HG02678 (cell line): ENCODE data around the gene CRLF1.
"Not testable (repeated sequence)": the region's sequence is repeated elsewhere in the genome, so short reads cannot be mapped to it uniquely, and the experiment has no call there.

Experiments used
- ATAC-seq: cut with Tn5 transposase; IDR thresholded peaks from one replicate; pipeline ENCODE4 v1.9.1; 2021; ENCODE audit warnings: mild to moderate bottlenecking, moderate library complexity; ENCODE audit not compliant: unreplicated experiment

The CRLF1 gene

DNA sequence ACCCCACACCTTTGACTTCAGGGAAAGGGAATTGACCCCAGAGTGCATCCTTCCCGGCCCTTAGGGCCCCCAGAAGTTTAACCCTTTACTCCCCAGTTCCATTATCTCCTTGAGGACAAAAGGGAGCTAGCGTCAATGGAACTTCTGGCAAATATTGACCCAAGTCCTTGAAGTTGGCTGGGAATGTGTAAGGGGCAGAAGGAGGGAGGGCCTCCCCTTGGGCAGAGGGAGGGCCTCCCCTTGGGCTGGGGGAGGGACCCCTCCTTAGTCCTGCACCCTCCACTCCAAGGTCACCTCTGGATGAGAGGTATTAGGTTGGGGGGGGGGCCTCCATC lies 3.1 kb upstream of the CRLF1 start:
- ATAC-seq, result no peak

GRCh38 chr19:18608805-18609716 lies 2.5 kb upstream of the CRLF1 start:
- ATAC-seq, result no peak

- ATAC-seq, result no peak
Observed at GRCh38 chr19:18608102-18608804, 1.7 kb upstream of the CRLF1 start.

DNA sequence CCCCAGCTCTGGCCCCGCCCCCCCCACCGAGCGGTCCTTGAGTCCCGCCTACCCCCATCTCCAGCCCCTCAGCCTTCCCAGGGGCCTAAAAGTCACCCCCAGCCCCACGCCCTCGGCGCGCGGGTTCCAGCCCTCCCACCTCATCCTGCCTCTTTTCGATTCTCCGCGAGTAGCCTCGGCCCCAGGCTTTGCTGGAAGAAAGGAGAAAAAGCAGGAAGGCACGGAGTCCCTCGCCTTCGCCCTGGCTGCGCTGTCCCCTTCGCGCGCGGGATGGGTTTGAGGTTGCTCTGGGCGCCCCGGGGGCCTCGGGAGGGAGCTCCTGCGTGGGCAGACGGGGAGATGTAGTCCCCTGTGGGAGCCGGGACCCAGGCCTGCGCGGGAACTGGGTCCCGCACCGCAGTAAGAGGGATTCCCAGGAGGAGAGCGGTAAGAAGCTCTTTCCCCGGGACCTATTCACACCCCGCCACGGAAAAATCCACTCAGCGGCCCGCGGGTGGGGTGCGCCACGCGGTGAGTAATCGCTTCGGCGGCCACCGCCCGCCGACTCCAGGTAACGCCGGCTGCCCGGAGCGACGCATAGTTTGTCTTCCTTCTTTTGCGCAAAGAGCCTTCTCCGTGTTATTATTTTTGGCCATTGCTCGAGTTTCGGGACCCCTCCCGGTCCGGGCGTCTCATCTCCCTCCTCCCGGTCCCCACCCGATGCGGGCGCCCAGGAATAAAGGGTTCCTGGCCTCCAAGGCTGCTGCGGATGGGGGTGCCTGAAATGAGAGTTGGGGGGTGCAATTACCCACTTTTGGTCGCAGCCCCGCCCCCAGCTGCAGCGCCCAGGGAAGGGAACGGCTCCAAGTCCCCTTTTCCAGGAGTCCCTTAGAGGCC lies 865 bp upstream of the CRLF1 start:
- no peak for ATAC-seq

DNA sequence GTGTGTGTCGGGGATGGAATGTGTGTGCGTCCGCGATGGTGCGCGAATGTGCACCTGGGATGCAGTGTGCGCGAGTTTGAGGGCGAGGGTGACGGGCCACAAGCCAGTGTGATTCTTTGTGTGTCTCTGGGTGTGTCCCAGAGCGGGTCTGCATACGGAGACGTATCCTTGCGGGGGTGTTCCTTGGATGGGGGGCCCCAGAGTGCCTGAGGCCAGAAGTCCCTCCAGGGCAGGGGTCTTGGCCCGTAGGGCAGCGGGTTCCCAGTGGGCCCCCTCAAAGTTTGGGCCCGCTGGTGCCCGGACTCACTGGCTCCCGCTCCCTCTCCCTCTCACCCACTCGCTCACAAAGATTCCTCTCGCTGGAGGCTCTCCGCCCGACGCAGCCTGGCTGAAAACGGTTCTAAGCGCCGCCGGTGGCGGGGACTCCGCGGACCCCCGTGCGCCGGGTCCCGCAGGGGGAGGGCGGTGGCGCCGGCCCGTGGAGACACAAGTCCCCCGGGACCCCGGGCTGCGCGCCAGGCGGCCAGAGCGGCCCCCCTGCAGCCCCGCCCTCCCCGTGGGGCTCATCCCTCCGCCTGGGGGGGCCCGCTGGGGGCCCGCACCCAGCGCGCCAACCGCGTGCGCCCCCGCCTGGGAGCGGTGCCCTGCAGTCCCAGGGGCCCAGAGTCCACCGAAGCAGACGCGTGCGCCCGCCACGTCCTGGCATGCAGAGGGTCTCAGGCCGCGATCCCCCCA lies 886 bp downstream of the CRLF1 start:
- no peak for ATAC-seq

GRCh38 chr19:18605196-18605545 lies 1.4 kb downstream of the CRLF1 start:
- ATAC-seq, result no peak

DNA sequence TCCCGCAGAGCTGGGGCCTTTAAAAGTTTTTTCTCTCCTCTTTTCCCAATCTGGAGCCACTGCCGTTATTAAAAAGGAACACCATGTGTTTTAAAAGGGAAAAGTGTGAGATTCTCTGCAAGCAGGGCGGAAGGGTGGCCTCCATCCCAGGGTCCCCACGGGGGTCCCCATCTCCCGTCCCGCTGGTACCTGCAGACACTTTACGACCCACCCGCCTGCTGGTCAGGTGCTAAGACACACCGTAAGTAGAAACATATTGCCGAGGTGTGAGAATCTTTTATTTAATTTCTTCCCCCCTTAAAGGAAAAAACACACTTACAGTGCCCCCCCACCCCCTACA lies 1.8 kb downstream of the CRLF1 start:
- no peak for ATAC-seq

GRCh38 chr19:18603958-18604819 lies 2.4 kb downstream of the CRLF1 start:
- no peak for ATAC-seq

DNA sequence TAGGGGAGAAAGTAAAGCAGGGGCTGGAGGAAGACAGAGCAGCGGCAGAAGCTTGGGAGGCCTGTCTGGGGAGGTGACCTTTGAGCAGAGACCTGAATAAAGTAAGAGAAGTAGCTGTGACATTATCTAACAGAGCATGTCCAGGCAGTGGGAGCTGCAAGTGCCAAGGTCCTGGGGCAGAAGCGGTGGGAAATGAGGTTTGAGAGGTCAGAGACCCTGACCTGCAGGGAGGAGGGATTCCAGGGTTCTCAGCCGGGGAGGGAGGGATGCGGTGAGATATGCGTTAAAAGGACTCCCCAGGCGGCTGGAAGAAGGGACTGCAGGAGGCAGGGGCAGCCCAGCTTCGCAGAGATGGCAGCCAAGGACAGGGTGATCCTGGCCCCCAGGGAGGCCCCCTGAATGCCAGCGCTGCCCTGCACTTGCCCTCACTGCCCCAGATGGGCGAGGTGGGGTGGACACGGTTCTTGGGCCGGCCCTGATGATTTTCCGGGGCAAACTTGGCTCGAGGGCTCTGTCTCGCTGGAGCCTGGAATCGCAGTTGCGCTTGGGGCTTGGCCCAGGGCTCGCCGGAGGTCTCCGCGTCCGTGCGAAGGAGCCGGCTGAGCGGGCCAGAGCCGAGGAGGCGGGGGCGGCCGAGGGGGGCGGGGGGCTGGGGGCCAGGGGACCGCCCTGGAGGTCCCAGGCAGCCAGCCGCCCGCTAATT lies 3.2 kb downstream of the CRLF1 start:
- ATAC-seq, result no peak

- no peak for ATAC-seq
Observed at GRCh38 chr19:18601875-18602274, 4.7 kb downstream of the CRLF1 start.

DNA sequence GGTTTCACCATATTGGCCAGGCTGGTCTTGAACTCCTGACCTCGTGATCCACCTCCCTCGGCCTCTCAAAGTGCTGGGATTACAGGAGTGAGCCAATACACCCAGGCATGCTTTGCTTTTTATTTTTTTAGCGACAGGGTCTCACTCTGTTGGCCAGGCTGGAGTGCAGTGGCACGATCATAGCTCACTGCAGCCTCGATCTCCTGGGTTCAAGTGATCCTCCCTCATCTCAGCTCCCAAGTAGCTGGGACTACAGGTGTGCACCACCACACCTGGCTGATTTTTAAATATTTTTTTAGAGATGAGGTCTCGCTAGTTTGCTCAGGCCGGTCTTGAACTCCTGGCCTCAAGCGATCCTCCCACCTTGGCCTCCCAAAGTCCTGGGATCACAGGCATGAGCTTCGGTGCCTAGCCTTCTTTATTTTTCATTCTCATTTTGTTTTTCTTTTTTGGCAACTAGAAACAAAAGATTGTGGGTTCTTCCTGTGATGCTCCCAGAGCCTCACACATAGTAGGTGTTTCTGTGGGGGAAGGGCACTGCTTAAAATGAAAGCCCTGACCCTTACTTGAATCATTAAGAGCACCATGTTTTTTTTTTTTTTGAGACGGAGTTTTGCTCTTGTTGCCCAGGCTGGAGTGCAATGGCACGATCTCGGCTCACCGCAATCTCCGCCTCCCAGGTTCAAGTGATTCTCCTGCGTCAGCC lies 5.8 kb downstream of the CRLF1 start:
- ATAC-seq, result not testable (repeated sequence)

GRCh38 chr19:18599485-18599884 lies 7.1 kb downstream of the CRLF1 start:
- ATAC-seq, result no peak

DNA sequence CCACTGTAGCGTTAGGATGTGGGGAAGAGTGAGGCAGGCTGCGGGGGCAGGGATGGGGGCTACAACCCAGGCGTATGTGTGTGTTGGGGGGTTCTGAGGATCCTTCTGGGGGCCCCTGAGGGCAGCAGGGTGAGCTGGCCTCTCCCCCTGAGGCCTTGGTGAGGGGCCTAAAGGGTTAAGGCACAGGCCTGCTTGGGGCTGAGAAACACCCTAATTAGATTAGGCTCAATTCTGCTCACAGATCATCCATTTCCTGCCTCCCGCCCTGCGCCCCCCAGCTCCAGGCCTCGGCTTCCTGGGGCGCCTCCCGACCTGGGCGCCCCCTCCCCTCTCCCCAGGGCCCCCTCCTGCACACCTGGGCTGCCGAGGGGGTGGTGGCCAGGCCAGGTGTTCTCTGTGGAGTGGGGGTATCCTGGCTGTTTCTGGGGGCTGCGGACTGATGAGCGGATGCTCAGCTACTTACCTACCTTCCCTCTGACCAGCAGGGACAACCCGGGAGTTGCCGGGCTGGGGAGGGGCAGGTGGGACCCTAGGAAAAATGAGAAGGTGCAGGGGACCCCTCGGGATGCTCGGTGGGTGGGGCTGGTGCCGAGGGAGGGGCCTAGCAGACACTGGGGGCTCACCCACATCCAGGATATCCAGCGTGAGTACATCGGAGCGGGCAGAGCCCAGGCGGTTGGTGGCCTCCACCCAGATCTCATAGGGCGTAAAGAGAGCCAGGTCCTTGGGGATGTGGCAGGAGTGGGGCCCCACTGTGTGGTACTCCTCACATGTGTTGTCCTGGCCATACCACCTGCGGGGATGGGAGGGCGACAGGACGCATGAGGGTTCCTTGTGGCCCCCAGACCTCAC lies 8.6 kb downstream of the CRLF1 start:
- no peak for ATAC-seq

DNA sequence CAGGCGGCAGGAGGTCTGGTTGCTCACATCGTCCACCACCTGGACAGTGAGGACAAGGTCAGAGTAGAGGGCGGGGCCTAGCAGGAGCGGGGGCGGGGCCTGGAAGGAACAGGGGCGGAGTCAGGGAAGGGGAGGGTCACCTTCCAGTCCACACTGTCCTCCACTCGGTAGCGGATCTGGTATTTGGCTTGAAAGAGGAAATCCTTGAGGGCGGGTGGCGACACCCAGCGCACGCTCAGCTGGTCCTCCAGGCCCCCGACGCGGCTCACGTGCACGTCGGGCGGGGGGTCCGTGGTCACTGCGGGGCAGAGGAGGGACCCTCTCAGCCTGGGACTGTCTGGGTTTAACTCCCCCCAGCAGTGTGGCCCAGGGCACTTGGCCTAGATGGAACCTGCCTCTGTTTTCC lies 9.8 kb downstream of the CRLF1 start:
- no peak for ATAC-seq

GRCh38 chr19:18595475-18595874 lies 11.1 kb downstream of the CRLF1 start:
- no peak for ATAC-seq

GRCh38 chr19:18594824-18595373 lies 11.7 kb downstream of the CRLF1 start:
- ATAC-seq, result no peak

DNA sequence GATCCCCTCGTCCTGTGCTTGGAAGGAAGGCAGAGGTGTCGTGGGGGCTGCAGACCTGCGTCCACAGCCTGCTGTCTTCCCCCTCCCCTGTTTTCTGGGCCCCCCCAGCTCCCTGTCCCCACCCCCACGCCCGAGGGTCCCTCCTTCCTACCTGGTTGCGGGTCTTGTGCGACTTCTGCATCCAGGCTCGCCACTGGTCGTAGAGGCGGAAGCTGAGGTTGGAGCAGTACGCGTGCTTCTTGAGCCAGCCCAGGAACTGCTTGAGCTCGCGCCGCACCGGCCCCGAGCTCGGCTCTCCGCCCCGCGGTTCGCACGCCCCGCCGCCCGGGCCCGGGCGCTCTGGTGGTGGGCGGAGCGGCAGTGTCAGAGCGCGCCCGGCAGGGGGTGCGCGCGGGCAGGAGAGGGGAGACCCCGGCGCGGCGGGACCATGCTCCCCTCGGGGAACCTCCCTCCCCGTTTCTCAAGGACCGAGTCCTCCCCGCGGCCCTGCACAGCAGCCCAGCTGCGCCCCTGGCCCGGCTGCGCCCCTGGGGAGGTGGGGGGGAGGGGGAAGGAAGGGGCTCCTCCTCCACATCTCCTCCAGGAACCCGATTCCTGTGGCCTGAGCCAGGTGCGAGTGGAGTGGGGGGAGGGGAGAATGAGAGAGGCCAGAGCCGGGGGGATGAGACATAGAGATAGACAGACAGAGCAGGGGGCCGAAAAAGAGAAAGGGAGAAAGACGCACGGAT lies 12.3 kb downstream of the CRLF1 start:
- peak; percentile 62 for ATAC-seq
